K562 (cell line): ENCODE results near the gene CDH5. TPM values are rescaled to one million over a fixed set of nuclear protein-coding genes. Genes with fewer than 3 reads are reported as not detected.
A peak's percentile ranks its signal among the peaks of the same experiment; 100 is the strongest.

ENCODE experiments used
- ATAC-seq: fragments of 200-7000 bp; cut with Tn5 transposase; 3 replicates; pipeline ENCODE4 v1.9.1; 2020; ENCODE audit warnings: moderate library complexity
- BruUV-seq: library from RNA; stranded (reverse); fragments of 400-500 nt; replicated peaks from 2 replicates; lab custom pipeline; 2021; lab: Mats Ljungman, UMichigan
- CTCF ChIA-PET: fragments of 300-600 bp; formaldehyde crosslinking; extraction: SDS; loops from one replicate; lab custom pipeline; 2021; ENCODE audit warnings: low intra/inter-chr PET ratio; lab: Yijun Ruan, JAX
- POLR2A ChIA-PET: fragments of 300-600, 350-650 bp; sonication (Branson Sonifier 250); formaldehyde crosslinking; extraction: SDS; loops from one replicate; lab custom pipeline; 2021; ENCODE audit warnings: antibody characterized with exemption, inconsistent platforms; lab: Yijun Ruan, JAX
- DNase-seq, 4 experiments: peaks; one replicate each; pipeline versions ENCODE4 v3.0.0 to v3.0.0-alpha.2; 2011 to 2018; ENCODE audit warnings: low spot score in 3 of 4, mixed read lengths in 3 of 4; ENCODE audit errors: extremely low read depth in 1 of 4
- FAIRE-seq: peaks from 2 replicates; lab custom pipeline; 2011; peaks lifted over from hg19 to GRCh38; lab: Jason Lieb, UNC
- H2AFZ ChIP-seq: 2 replicates; pipeline ENCODE4 v1.6.0; 2011; ENCODE audit warnings: low read depth, low read length, control low read depth, inconsistent platforms
- H3K27ac ChIP-seq: fragments of 200-600 bp; 3 replicates; pipeline ENCODE4 v1.8.0; 2011; ENCODE audit warnings: low read depth, mild to moderate bottlenecking, control low read depth, inconsistent platforms, low read length, moderate library complexity, mixed read lengths; ENCODE audit errors: extremely low read depth
- H3K27me3 ChIP-seq, 2 experiments: fragments of 300-600 bp in 1 of 2; 2 replicates in 1 of 2; 3 replicates in 1 of 2; pipeline versions ENCODE4 v1.6.0 to v1.8.0; 2011; ENCODE audit warnings: inconsistent platforms in 2 of 2, low read length in 2 of 2, mild to moderate bottlenecking in 1 of 2, mixed read lengths in 1 of 2, moderate library complexity in 1 of 2; ENCODE audit not compliant: control insufficient read depth in 2 of 2, insufficient read depth in 2 of 2
- H3K36me3 ChIP-seq: fragments of 300-600 bp; 3 replicates; pipeline ENCODE4 v1.8.0; 2011; ENCODE audit warnings: mild to moderate bottlenecking, low read length, inconsistent platforms; ENCODE audit not compliant: control insufficient read depth, insufficient read depth
- H3K4me1 ChIP-seq, 2 experiments: fragments of 200-600 bp in 1 of 2; replicated peaks in 1 of 2; 2 replicates in 1 of 2; 3 replicates in 1 of 2; pipeline versions ENCODE4 v1.5.1 to v1.8.0; 2011; ENCODE audit warnings: inconsistent platforms in 2 of 2, low read length in 2 of 2, mild to moderate bottlenecking in 1 of 2, mixed read lengths in 1 of 2, moderate library complexity in 1 of 2; ENCODE audit not compliant: control insufficient read depth in 2 of 2, insufficient read depth in 2 of 2
- H3K4me2 ChIP-seq: 2 replicates; pipeline ENCODE4 v1.6.1; 2011; ENCODE audit warnings: low read length, control low read depth, inconsistent platforms, mixed read lengths; ENCODE audit not compliant: insufficient read depth
- H3K4me3 ChIP-seq: fragments of 200-600 bp; sonication (generic), shearing (Covaris generic); 2 replicates; pipeline ENCODE4 v1.5.1; 2016; ENCODE audit warnings: control low read depth, inconsistent platforms
- H3K79me2 ChIP-seq: fragments of 200-600 bp; 3 replicates; pipeline ENCODE4 v1.8.0; 2011; ENCODE audit warnings: low read length, inconsistent platforms; ENCODE audit not compliant: control insufficient read depth, insufficient read depth
- H3K9ac ChIP-seq, 2 experiments: 2 replicates each; pipeline versions ENCODE4 v1.6.0 to v1.6.1; 2011; ENCODE audit warnings: low read depth in 2 of 2, low read length in 2 of 2, control low read depth in 1 of 2, inconsistent platforms in 1 of 2, mild to moderate bottlenecking in 1 of 2, mixed read lengths in 1 of 2; ENCODE audit not compliant: insufficient read depth in 1 of 2
- H3K9me1 ChIP-seq: one replicate; pipeline ENCODE4 v1.6.0; 2011; ENCODE audit warnings: inconsistent platforms, mild to moderate bottlenecking, low read length, moderate library complexity; ENCODE audit not compliant: control insufficient read depth, insufficient read depth
- H3K9me3 ChIP-seq: replicated peaks from 2 replicates; pipeline ENCODE4 v1.5.1; 2011; ENCODE audit warnings: low read depth, low read length, inconsistent platforms; ENCODE audit not compliant: control insufficient read depth, insufficient read depth
- H4K20me1 ChIP-seq: replicated peaks from 2 replicates; pipeline ENCODE4 v1.6.1; 2011; ENCODE audit warnings: low read length, inconsistent platforms, mixed read lengths; ENCODE audit not compliant: control insufficient read depth, insufficient read depth
- RBM25 ChIP-seq: fragments of 200-400 bp; formaldehyde crosslinking; IDR thresholded peaks from 2 replicates; pipeline ENCODE4 v1.6.1; 2018; ENCODE audit warnings: low read length, low read depth, moderate library complexity; ENCODE audit not compliant: severe bottlenecking
- ZBTB17 ChIP-seq: fragments of 450-650 bp; formaldehyde crosslinking; IDR thresholded peaks from 2 replicates; pipeline ENCODE4 v1.4.0; 2020; ENCODE audit warnings: mild to moderate bottlenecking
- WGBS: fragments of 100-300 bp; shearing (Covaris generic); methylation state at CpG from one replicate; pipeline ENCODE4 v1.1.6; 2016; ENCODE audit warnings: low coverage, mixed read lengths; ENCODE audit not compliant: insufficient coverage; ENCODE audit errors: missing lambda C conversion rate; 5-methylcytosine and 5-hydroxymethylcytosine counted together
- in situ Hi-C: fragments of 300-500 bp; cut with MboI; formaldehyde crosslinking; loops from 4 replicates; pipeline ENCODE4 v1.15.0; 2018; ENCODE audit warnings: inconsistent platforms, mixed read lengths
- intact Hi-C: fragments of 100-400 bp; cut with micrococcal nuclease; formaldehyde crosslinking; loops from 2 replicates; pipeline ENCODE4 v1.14.2; 2022
- polyA plus RNA-seq, 8 experiments: library from polyadenylated mRNA; depleted of rRNA in 4 of 8; stranded (reverse) in 5 of 8; unstranded in 3 of 8; fragments of >200 nt; fragmentation: Nextera tagmentation in 2 of 8; fragmentation: Illumina TruSeq in 1 of 8; extraction: Ambion mirVana in 2 of 8; extraction: Trizol in 1 of 8; gene quantifications; 2 replicates each; pipeline versions ENCODE4 v1.2.1 to v1.2.3, GENCODE V29; 2011 to 2014; ENCODE audit warnings: inconsistent platforms in 1 of 8, missing spikeins in 1 of 8
- total RNA-seq, 7 experiments: library from RNA; depleted of rRNA in 6 of 7; stranded (reverse); fragments of >200 nt in 6 of 7; fragmentation: Illumina TruSeq in 2 of 7; extraction: Trizol in 2 of 7; gene quantifications; 2 replicates each; pipeline versions ENCODE4 v1.2.1 to v1.2.3, GENCODE V29; 2011 to 2021; ENCODE audit warnings: low replicate concordance in 1 of 7
- TF ChIP-seq, protein P1 (sequence below), 2 experiments: fragments of 450-650 bp; IDR thresholded peaks; 2 replicates each; pipeline ENCODE4 v1.6.1; 2016
- TF ChIP-seq, protein P2 (sequence below): fragments of 450-650 bp; formaldehyde crosslinking; IDR thresholded peaks from 2 replicates; pipeline ENCODE4 v1.4.0; 2020; ENCODE audit warnings: mild to moderate bottlenecking, moderate library complexity

CDH5 gene
- total and polyA plus RNA-seq, 9 of the 15 experiments (the other 6 are each of a cell fraction or from before 2014, with no cell fraction given) = not detected

DNA sequence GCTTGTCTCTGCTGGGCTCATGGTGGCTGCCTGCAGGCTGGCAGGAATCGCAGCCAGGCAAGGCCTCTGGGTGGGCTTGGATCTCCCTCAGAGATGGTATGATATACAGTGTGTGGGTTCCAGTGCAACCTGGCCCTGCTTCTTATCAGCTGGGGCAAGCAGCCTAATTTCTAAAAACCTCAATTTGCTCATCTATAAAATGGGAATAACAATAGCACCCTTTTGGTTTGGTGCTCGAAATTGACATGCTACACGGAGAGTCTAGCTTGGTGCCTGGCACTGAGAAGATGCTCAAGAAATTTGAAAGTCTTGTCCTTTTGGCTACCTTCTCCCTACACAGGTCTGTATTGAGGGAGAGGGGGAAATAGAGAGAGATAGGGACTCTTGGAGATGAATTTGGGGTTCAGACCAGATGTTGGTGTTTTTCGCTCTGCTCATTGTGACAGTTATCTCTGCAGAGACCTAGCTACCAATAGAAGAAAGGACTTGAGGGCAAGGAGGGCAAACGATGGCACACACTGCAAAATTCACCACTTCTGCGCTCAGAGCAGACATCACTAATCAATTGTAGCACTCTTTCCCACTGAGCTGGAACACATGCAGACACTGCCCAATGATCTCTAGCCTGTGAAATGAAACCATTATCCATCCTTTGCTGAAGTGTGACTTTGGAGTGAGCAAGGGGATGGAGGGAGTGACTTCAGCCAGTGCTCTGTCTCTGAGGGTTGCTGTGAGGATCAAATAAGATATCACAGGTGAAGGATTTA lies 76.2 kb downstream of the CDH5 start:
- no TSS peak for BruUV-seq
- POLR2A ChIA-PET = interaction anchor here (0.6 to 1.3 kb wide), 6 partner anchors 9 to 162 kb away, joined by 3 to 4 read pairs (median 3); partner anchors contain the start of gene CMTM3
- intact Hi-C loops = no loop called here

More for the DNA sequence above, 76.2 kb downstream of the CDH5 start:
- no peak overlapping the region for H3K4me2 ChIP-seq
- 0 out of 2 replicates have a peak, but pooled peaks cover 1% of the 10 kb centered on the region for H4K20me1 ChIP-seq
- CTCF ChIA-PET = no interaction called here
- in situ Hi-C loops = no loop called here
- H3K9me1 ChIP-seq = no peaks in the 10 kb centered on the region
- H3K4me3 ChIP-seq = no peak overlapping the region
- H3K27me3 ChIP-seq = peaks cover 4 to 58% of the 10 kb centered on the region in 2 experiments; a peak in 3 of 5 replicates
- H2AFZ ChIP-seq = no peak overlapping the region
- FAIRE-seq = no peak
- no peak for ATAC-seq
- TF ChIP-seq ZBTB17 (peak; percentile 92), RBM25 (peak; percentile 69)
- TF ChIP-seq, protein P1, sequence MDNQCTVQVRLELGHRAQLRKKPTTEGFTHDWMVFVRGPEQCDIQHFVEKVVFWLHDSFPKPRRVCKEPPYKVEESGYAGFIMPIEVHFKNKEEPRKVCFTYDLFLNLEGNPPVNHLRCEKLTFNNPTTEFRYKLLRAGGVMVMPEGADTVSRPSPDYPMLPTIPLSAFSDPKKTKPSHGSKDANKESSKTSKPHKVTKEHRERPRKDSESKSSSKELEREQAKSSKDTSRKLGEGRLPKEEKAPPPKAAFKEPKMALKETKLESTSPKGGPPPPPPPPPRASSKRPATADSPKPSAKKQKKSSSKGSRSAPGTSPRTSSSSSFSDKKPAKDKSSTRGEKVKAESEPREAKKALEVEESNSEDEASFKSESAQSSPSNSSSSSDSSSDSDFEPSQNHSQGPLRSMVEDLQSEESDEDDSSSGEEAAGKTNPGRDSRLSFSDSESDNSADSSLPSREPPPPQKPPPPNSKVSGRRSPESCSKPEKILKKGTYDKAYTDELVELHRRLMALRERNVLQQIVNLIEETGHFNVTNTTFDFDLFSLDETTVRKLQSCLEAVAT (IDR thresholded peaks at IDR 0.05) = peak in 1 of 2 experiments; percentile 72; a peak in 2 of 4 replicates
- TF ChIP-seq, protein P2, sequence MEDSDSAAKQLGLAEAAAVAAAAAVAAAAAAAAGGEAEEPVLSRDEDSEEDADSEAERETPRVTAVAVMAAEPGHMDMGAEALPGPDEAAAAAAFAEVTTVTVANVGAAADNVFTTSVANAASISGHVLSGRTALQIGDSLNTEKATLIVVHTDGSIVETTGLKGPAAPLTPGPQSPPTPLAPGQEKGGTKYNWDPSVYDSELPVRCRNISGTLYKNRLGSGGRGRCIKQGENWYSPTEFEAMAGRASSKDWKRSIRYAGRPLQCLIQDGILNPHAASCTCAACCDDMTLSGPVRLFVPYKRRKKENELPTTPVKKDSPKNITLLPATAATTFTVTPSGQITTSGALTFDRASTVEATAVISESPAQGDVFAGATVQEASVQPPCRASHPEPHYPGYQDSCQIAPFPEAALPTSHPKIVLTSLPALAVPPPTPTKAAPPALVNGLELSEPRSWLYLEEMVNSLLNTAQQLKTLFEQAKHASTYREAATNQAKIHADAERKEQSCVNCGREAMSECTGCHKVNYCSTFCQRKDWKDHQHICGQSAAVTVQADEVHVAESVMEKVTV = no peak
- no peaks in the 10 kb centered on the region for H3K9me3 ChIP-seq
- no peaks in the 10 kb centered on the region for H3K79me2 ChIP-seq
- H3K4me1 ChIP-seq = no peaks in the 10 kb centered on the region
- no peak overlapping the region for H3K9ac ChIP-seq
- no peak overlapping the region for H3K27ac ChIP-seq
- under 1% methylated on average over 6 of the region's 6 CpGs for WGBS
- H3K36me3 ChIP-seq = no peaks in the 10 kb centered on the region
- no peak for DNase-seq
